H7 (cell line): Measurements from ENCODE around the gene POLR3B. TPM values are rescaled to one million over a fixed set of nuclear protein-coding genes. Genes with fewer than 3 reads are reported as not detected.
A peak's percentile ranks its signal among the peaks of the same experiment; 100 is the strongest.

Experiments used
- DNase-seq: peaks from one replicate; pipeline ENCODE4 v3.0.0; 2012
- H3K27me3 ChIP-seq: 2 replicates; pipeline ENCODE4 v1.6.0; 2011; ENCODE audit warnings: mild to moderate bottlenecking, low read length; ENCODE audit not compliant: control insufficient read depth, insufficient read depth
- H3K36me3 ChIP-seq: replicated peaks from 2 replicates; pipeline ENCODE4 v1.5.1; 2011; ENCODE audit warnings: low read length; ENCODE audit not compliant: control insufficient read depth, insufficient read depth
- H3K4me3 ChIP-seq: 2 replicates; pipeline ENCODE4 v1.5.1; 2011; ENCODE audit warnings: low read depth, mild to moderate bottlenecking, control low read depth, low read length, moderate library complexity; ENCODE audit not compliant: insufficient read depth
- total RNA-seq: library from RNA; depleted of rRNA; stranded (reverse); fragments of >200 nt; shearing (Covaris generic); gene quantifications from 2 replicates; pipeline ENCODE4 v1.2.3, GENCODE V29; 2014

POLR3B gene
- total RNA-seq, 1 experiment from 2014 or later, result 8.5 TPM

DNA sequence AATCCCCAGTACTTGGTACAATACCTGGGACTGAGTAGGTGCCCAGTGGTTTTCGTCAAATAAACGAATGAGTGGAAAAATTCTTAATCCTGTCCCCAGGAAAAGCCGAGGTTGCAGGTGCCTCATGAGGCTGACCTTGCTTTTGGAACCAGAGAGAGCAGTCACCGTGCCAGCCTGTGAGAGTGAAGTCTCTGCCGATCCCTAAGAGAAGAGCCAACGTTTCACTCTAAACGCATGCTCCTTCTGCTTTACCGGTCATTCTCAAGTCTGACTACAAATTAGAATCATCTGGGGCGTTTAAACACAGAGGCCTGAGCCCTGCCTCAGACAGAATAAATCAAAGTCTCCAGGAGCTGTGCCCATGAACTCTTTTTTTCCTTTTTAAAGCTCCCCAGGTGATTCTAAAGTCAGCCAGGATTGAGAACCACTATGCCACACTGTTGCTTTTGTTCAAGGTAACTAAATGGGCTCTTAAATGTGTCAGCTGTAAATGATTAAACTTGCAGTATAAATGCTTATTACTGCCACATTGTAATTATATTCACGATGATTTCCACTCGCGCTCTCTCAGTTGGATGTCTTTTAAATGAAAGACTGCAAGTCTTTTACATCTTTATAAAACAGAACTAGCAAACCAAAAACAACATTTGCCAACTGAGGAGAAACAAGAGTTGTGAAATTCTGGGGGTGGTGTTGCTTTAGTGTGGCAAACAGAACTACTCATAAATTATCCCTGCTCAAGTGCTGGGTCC lies 28.1 kb upstream of the POLR3B start:
- Histone ChIP-seq H3K27me3 (no peaks in the 10 kb centered on the region; the same call in 1 of the 2 replicates), H3K36me3 (no peaks in the 10 kb centered on the region), H3K4me3 (no peak overlapping the region)
- no peak for DNase-seq

DNA sequence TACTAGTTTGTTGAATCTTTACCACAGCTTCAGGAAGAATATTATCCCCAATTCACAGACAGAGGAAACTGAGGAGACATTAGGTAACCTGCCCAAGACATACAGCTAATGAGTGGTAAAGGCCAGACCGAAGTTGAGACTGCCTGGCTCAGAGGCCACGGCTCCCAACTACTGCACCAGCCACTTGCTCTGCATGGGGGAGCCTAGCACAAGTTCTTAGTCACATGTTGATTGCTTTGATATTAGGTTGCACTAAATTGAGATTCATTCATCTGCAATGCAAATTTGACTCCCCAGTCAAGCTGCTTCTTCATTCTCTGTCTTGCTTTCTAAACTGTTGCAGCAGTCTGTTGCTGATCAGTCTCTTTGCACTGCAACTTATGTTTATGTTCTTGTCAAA lies 25.9 kb upstream of the POLR3B start:
- DNase-seq, result peak; percentile 17

DNA sequence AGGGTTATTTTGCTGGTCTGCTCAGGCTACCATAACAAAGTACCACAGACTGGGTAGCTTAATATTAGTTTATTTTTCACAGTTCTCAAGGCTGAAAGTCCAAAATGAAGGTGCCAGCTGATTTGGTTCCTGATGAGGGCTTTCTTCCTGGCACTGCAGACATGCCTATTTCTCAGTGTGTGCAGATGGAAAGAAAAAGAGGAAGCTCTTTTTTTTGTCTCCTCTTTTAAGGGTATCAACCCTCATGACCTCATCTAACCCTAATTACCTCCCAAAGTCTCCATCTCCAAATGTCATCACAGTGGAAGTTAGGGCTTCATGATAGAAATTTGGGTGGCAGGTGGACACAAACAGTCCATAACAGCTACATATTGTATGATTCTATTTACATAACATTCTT lies 25.0 kb upstream of the POLR3B start:
- Histone ChIP-seq H3K36me3 (no peaks in the 10 kb centered on the region), H3K4me3 (no peak overlapping the region), H3K27me3 (no peaks in the 10 kb centered on the region)
- DNase-seq, result no peak

More for the DNA sequence above, 25.9 kb upstream of the POLR3B start:
- Histone ChIP-seq H3K4me3 (no peak overlapping the region), H3K36me3 (no peaks in the 10 kb centered on the region), H3K27me3 (no peaks in the 10 kb centered on the region)

DNA sequence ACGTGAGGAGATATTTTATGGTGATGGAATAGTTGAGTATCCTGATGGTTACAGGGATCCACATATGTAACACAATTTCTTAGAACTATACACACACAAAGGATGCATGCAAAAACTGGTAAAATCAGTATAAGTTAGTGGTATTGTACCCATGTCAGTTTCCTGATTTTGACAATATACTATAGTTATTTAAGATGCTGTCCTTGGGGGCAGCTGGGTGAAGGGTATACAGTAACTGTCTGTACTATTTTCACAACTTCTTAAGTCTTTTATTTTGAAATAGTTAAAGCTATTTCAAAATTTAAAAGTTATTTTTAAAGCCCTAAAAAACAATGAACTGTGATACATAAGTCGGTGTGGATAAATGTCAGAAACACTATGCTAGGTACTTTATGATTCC lies 24.5 kb upstream of the POLR3B start:
- no peaks in the 10 kb centered on the region for H3K27me3 ChIP-seq
- H3K36me3 ChIP-seq, result no peaks in the 10 kb centered on the region
- no peak for DNase-seq
- H3K4me3 ChIP-seq, result no peak overlapping the region

DNA sequence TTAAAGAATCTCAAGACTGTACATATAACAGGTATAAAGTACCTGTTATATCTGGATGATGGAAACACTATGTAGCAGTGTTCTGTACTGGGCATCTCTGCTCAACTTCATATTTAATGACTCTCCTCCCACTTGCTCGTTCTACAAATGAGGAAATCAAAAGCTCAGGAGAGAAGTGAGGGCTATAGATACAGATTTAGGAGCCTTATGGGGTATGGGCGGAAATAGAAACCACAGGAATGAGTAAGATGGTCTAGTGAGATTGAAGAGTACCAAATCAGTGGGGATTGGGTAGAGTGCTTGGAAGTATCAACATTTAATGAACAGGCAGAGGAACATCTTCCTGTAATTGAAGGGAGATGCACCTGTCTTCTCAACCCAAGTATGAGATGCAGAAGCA lies 23.8 kb upstream of the POLR3B start:
- DNase-seq, result no peak
- no peak overlapping the region for H3K4me3 ChIP-seq
- no peaks in the 10 kb centered on the region for H3K27me3 ChIP-seq
- no peaks in the 10 kb centered on the region for H3K36me3 ChIP-seq

DNA sequence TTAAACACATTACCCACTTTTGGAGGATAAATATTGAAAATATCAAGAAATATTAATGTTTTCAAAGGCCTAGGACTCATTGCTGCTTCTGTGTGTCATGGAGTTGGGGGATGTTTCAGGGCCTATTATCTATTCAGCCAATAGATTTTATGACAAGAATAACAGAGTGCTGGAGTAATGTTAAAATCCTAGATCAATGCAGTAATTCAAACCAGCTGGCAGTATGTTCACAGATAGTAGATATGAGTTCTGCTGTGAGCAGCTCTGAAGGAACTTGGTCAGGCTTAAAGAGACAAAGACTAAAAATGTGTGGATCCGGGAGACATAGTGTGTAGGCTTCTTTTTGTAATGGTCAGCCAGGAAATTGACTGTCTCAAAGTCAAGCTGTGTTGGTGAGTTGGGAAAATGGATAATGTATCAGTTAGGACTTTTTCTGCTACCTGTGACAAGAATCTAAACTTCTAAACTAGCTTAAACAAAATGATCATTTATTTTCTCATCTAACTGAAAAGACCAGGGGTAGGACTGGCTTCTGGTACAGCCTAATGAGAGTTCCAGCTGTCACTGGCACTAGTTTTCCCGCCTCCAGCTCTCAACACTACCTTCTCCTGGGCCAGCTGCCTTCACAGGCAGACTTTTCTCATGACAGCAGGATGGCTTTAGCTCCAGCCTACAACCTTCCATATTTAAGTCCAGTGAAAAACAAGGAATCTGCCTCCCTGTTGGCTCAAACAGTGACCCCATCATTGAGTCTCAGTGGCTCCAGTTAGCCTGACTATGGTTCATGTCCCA lies 16.3 kb upstream of the POLR3B start:
- DNase-seq, result no peak

DNA sequence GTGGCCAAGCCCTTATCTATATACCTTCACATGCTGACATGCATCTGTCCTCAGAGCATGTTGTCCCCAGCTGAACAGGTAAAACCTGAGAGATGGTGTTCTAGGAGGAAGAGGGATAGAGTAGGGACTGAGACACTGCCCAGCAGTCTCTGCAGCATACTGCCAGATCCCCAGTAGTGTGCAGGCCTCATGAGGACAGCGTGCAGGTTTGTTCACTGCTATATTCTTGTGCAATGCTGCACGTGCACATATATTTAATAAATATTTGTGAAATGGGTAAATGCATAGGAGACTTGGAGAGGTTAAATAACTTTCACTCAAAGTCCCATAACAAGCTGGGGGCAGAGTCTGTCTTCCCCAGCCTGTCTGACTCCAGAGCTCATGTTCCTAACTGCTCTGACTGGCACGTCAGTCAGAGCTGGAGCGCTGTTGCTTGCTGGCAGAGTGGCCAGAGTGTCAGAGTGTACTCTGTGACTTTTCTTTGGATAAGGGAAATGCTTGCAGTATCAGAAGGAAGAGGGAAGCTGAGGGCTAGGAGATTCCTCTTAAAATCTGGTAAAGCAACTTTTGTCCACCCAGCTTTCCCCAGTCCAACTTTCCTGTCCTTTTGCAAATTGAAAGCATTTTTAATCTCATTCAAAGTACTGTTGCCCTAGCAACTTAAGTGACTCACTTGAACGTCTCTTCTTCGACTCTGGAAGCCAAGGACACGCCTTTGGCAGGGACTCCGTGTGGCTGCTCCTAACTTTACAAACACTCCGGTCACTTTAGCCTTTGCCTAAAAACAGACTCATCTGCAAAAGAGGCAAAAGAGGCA lies 14.9 kb upstream of the POLR3B start:
- H3K27me3 ChIP-seq, result no peaks in the 10 kb centered on the region
- H3K36me3 ChIP-seq, result no peaks in the 10 kb centered on the region
- H3K4me3 ChIP-seq, result no peak overlapping the region
- no peak for DNase-seq

More for the DNA sequence above, 16.3 kb upstream of the POLR3B start:
- Histone ChIP-seq H3K27me3 (no peaks in the 10 kb centered on the region), H3K36me3 (no peaks in the 10 kb centered on the region), H3K4me3 (no peak overlapping the region)

DNA sequence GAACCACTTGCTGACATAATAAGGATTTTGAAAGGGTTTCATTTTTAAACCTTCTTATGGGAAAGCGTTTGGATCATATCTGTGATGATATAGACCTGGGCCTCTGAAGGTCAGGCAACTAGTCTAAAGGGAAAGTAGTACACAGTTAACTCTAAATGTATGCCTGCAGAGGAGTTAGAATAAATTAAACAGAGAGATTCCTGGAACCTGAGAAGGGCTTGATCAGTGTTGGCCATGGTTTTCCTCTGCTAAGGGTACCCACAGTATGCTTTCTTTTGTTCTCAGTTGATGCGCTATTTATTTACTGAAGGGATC lies 14.4 kb upstream of the POLR3B start:
- no peak overlapping the region for H3K4me3 ChIP-seq
- no peaks in the 10 kb centered on the region for H3K27me3 ChIP-seq
- no peak for DNase-seq
- H3K36me3 ChIP-seq, result no peaks in the 10 kb centered on the region

DNA sequence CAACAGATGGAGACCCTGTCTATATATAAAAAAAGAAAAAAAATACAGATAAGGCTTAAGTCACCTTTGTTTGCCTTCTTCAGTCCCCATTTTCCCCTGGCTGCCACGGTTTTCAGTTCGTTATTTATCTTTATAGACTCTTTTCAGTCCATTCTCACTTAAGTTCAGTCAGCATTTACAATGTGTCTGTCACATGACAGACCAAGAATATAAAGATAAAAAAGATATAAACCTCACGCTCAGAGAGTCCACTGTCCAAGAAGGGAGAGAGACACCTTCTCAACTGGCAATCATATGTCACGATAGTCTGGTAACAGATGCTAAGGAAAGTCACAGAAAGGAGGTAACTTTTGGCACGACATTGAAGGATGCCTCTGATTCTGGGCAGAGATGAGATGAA lies 13.4 kb upstream of the POLR3B start:
- no peak for DNase-seq

DNA sequence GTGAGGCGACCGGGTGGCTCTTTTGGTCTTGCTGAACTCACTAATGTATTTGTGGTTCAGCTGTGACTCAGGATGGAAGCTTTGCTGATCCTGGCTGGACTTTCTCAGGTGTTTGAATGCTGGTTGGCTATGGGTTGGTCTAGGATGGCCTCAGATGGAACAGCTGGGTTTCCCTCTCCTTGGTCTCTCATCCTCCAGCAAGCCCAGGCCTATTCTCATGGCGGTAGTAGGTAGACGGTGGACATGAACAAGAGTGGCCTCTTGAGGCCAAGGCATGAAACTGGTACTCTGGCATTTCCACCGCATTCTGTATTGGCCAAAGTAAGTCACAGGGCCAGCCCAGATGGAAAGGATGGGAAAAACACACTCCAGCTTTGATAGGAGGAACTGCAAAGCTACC lies 11.8 kb upstream of the POLR3B start:
- H3K27me3 ChIP-seq, result no peaks in the 10 kb centered on the region
- peak; percentile 38 for DNase-seq
- no peaks in the 10 kb centered on the region for H3K36me3 ChIP-seq
- no peak overlapping the region for H3K4me3 ChIP-seq

More for the DNA sequence above, 13.4 kb upstream of the POLR3B start:
- no peaks in the 10 kb centered on the region for H3K27me3 ChIP-seq
- no peaks in the 10 kb centered on the region for H3K36me3 ChIP-seq
- H3K4me3 ChIP-seq, result no peak overlapping the region

DNA sequence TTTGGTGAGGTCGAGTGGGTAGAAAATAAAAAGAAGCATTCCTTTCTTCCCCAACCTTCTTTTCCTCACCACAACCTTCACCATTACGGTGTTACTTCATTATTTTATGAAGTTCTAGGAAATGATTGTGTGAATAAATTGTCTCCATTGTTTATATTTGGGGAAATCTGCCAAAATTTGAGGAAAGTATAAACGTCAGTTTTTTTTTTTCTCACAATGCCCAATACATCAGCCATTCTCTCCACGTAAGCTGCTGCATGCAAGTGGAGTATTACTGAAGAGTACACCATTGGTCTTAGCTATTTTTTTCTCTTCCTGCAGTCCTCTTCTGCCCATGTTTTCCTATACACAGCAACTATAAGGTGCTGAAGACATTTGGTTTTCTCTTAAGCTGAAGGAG lies 9.1 kb upstream of the POLR3B start:
- H3K4me3 ChIP-seq, result no peak overlapping the region
- H3K36me3 ChIP-seq, result no peaks in the 10 kb centered on the region
- DNase-seq, result no peak
- no peaks in the 10 kb centered on the region for H3K27me3 ChIP-seq

DNA sequence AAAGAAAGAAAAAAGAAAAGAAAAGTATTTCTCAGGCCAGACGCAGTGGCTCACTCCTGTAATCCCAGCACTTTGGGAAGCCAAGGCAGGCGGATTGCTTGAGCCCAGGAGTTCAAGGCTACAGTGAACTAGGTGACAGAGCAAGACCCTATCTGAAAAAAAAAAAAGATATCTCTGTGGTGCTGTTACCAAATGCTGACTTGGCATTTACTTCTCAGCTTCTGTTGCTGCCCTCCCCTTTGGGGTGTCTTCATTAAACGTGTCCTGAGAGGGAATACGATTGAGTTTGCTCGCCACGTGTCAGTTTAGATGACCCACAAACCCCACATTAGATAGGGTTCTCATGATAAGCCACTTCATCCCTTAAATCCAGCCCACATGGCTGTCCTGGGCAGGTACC lies 4.4 kb upstream of the POLR3B start:
- Histone ChIP-seq H3K27me3 (no peaks in the 10 kb centered on the region), H3K36me3 (no peaks in the 10 kb centered on the region), H3K4me3 (no peak overlapping the region)
- DNase-seq, result no peak

DNA sequence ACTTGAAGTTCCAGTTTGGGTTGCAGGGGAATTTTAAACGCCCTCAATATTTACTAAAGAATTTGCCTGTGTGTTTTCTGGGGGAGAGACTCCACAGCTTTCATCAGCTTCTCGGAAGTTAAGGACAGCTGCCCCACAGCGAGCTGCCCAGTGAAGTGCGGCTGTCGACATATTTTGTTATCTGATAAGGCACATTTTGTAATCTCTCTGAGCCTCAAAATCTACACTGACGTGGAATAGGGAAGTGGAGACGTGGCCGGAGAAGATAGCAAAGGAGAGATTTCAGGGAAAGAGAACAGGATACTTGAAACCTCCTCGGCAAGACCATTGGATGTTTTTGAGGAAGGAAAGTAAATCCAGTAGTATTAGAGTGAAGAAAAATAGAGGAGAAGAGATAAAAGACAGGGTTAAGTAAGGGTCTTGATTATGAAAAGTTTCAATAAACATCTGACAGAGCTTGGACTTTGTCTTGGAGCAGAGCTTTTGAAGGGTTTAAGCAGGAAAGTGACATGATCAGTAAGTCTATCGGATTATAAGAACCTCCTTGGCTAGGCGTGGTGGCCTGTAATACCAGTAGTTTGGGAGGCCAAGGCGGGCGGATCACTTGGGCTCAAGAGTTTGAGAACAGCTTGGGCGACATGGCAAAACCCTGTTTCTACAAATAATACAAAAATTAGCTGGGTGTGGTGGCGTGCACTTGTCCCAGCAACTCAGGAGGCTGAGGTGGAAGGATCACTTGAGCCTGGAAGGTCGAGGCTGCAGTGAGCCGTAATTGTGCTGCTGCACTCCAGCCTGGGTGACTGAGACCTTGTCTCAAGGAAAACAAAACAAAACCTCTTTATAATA lies 1.1 kb downstream of the POLR3B start:
- H3K27me3 ChIP-seq, result no peaks in the 10 kb centered on the region
- no peak for DNase-seq
- peak overlapping the region; percentile 60 for H3K4me3 ChIP-seq
- H3K36me3 ChIP-seq, result no peaks in the 10 kb centered on the region
